Stomach (tissue), 4 donors: ENCODE results near the gene CPSF7.

Source experiments
- EP300 ChIP-seq: sonication (generic); formaldehyde crosslinking; IDR thresholded peaks from one replicate; pipeline ENCODE4 v1.6.1; 2017; ENCODE audit warnings: antibody characterized with exemption
- POLR2A ChIP-seq, 4 donors: fragments of 450-650 bp; IDR thresholded peaks; one replicate each; pipeline ENCODE4 v1.6.1; 2016; ENCODE audit warnings: antibody characterized with exemption in 4 of 4, control low read depth in 2 of 4, mild to moderate bottlenecking in 1 of 4, moderate library complexity in 1 of 4
- POLR2AphosphoS5 ChIP-seq, 3 donors: sonication (generic); formaldehyde crosslinking; IDR thresholded peaks; one replicate each; pipeline ENCODE4 v1.6.1; 2016; ENCODE audit warnings: antibody characterized with exemption in 3 of 3

DNA sequence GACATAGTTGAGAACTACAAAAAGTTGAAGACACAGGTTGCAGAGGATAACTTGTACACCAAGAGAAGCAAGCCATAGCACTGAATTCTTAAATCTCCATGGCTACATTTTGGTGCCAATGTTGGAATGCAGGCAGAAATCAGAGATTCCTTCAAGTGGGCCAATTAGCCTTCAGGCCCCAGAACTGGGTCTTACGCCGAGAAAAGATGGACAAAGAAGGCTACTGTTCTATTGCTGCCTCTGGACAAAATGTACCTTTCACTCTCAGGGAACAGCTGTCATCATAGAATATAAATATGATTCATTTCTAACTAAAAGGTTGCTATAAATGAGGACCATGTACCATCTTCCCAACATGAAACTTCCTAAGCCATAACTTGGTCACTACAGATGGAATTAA, 23.7 kb downstream of the CPSF7 start:
- TF ChIP-seq POLR2A (IDR thresholded peaks at IDR 0.05) (no peak), EP300 (no peak), POLR2AphosphoS5 (IDR thresholded peaks at IDR 0.05) (no peak)
